Measurements from ENCODE around the gene TTLL3. TPM values are rescaled to one million over a fixed set of nuclear protein-coding genes. Genes with fewer than 3 reads are reported as not detected.

The TTLL3 gene
- total RNA-seq, 2 donors from 2014 or later, result 21.6 to 35.0 TPM

DNA sequence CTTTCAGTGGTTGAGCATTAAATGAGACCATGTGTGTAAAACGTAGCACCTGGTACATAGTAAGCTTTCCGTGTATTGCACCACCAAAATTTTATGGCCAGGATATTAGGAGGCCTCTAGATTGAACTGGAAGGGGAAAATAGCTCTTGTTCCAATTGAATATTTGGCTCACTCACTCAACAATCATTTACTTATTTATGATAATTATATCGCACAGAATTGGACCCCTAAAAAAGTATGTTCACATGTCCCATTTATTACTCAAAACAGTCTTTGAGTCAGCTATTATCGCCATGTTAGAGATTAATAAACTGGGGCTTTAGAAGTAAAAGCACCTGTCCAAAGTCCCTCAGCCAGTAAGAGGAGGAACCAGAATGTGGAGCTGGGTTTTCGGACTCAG is 5.1 kb upstream of the TTLL3 start:
- no peaks in the 10 kb centered on the region for H3K27me3 Mint-ChIP-seq (ENCODE audit: insufficient read depth)
- Histone ChIP-seq H3K4me1 (ENCODE audit: control insufficient read depth, insufficient read depth, low read length) (peaks cover 3% of the 10 kb centered on the region), H3K9ac (ENCODE audit: extremely low read depth, low read length, poor library complexity, severe bottlenecking) (no peak overlapping the region), H3K36me3 (ENCODE audit: control insufficient read depth, insufficient read depth, low read length) (peaks cover 69% of the 10 kb centered on the region), H3K4me3 (ENCODE audit: low read length) (no peak overlapping the region), H3K27me3 (ENCODE audit: control insufficient read depth, insufficient read depth, low read length, poor library complexity, severe bottlenecking) (no peaks in the 10 kb centered on the region), H3K27ac (ENCODE audit: low read depth, low read length) (no peak overlapping the region), H3K9me3 (ENCODE audit: control insufficient read depth, low read length) (no peaks in the 10 kb centered on the region)
- TF ChIP-seq, protein P1, sequence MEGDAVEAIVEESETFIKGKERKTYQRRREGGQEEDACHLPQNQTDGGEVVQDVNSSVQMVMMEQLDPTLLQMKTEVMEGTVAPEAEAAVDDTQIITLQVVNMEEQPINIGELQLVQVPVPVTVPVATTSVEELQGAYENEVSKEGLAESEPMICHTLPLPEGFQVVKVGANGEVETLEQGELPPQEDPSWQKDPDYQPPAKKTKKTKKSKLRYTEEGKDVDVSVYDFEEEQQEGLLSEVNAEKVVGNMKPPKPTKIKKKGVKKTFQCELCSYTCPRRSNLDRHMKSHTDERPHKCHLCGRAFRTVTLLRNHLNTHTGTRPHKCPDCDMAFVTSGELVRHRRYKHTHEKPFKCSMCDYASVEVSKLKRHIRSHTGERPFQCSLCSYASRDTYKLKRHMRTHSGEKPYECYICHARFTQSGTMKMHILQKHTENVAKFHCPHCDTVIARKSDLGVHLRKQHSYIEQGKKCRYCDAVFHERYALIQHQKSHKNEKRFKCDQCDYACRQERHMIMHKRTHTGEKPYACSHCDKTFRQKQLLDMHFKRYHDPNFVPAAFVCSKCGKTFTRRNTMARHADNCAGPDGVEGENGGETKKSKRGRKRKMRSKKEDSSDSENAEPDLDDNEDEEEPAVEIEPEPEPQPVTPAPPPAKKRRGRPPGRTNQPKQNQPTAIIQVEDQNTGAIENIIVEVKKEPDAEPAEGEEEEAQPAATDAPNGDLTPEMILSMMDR (conservative IDR thresholded peaks at IDR 0.05), result no peak
- H3K27ac Mint-ChIP-seq, result no peak overlapping the region
- no peaks in the 10 kb centered on the region for H3K9me3 Mint-ChIP-seq
- H3K4me1 Mint-ChIP-seq, result peaks cover 8% of the 10 kb centered on the region
- H3K36me3 Mint-ChIP-seq (ENCODE audit: low read depth), result peaks cover 61% of the 10 kb centered on the region
- no peak overlapping the region for H3K4me3 Mint-ChIP-seq
- WGBS, 2 experiments (ENCODE audit: insufficient coverage in 1 of 2, insufficient read length in 1 of 2), result 97 to 100% methylated on average over 3 to 5 of the region's 5 CpGs
- DNase-seq, result no peak

DNA sequence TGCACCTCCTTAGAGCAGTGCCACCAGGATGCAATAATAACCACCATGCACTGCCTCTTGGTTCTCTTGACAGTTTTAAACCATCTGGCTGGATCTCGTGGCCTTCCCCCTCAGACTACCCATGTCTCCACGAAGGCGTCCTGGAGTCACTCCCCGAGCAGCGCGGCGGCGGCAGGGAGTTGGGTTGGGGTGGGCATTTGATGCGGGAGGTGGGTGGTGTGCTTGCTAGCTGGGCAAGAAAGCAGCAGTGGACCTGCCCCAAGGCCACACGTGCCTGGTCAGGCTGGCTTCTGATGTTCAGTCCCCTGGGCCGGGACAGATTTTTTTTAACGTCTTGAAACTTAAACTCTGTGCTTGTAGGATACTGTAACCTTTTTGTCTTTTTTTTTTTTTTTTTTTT is 3.9 kb upstream of the TTLL3 start:
- H3K27ac ChIP-seq (ENCODE audit: low read depth, low read length), result no peak overlapping the region
- 95 to 100% methylated on average over 5 to 12 of the region's 12 CpGs for whole genome bisulfite sequencing, 2 experiments (ENCODE audit: insufficient coverage in 1 of 2, insufficient read length in 1 of 2)
- H3K27ac Mint-ChIP-seq, result no peak overlapping the region

GRCh38 chr3:9806688-9807589 is 3.1 kb upstream of the TTLL3 start:
- peaks cover 17% of the 10 kb centered on the region for H3K27me3 Mint-ChIP-seq (ENCODE audit: insufficient read depth)
- 88 to 95% methylated on average over 6 to 7 of the region's 7 CpGs for whole genome bisulfite sequencing, 2 experiments (ENCODE audit: insufficient coverage in 1 of 2, insufficient read length in 1 of 2)

More for the DNA sequence above, 3.9 kb upstream of the TTLL3 start:
- peaks cover 52% of the 10 kb centered on the region for H3K36me3 Mint-ChIP-seq (ENCODE audit: low read depth)
- H3K9me3 Mint-ChIP-seq, result no peaks in the 10 kb centered on the region
- TF ChIP-seq, protein P1 (conservative IDR thresholded peaks at IDR 0.05), result no peak
- H3K4me3 ChIP-seq (ENCODE audit: low read length), result no peak overlapping the region
- peaks cover 9% of the 10 kb centered on the region for H3K27me3 Mint-ChIP-seq (ENCODE audit: insufficient read depth)
- peaks cover 3% of the 10 kb centered on the region for H3K4me1 ChIP-seq (ENCODE audit: control insufficient read depth, insufficient read depth, low read length)
- no peak overlapping the region for H3K4me3 Mint-ChIP-seq
- H3K36me3 ChIP-seq (ENCODE audit: control insufficient read depth, insufficient read depth, low read length), result peaks cover 57% of the 10 kb centered on the region
- H3K27me3 ChIP-seq (ENCODE audit: control insufficient read depth, insufficient read depth, low read length, poor library complexity, severe bottlenecking), result peaks cover 6% of the 10 kb centered on the region
- no peak overlapping the region for H3K9ac ChIP-seq (ENCODE audit: extremely low read depth, low read length, poor library complexity, severe bottlenecking)
- no peak for DNase-seq
- peaks cover 8% of the 10 kb centered on the region for H3K4me1 Mint-ChIP-seq
- no peaks in the 10 kb centered on the region for H3K9me3 ChIP-seq (ENCODE audit: control insufficient read depth, low read length)

More at GRCh38 chr3:9806688-9807589, 3.1 kb upstream of the TTLL3 start:
- H3K36me3 Mint-ChIP-seq (ENCODE audit: low read depth), result peaks cover 46% of the 10 kb centered on the region
- H3K9ac ChIP-seq (ENCODE audit: extremely low read depth, low read length, poor library complexity, severe bottlenecking), result no peak overlapping the region
- no peaks in the 10 kb centered on the region for H3K9me3 ChIP-seq (ENCODE audit: control insufficient read depth, low read length)
- TF ChIP-seq, protein P1 (conservative IDR thresholded peaks at IDR 0.05), result no peak
- H3K27ac ChIP-seq (ENCODE audit: low read depth, low read length), result peak overlapping the region; percentile 51
- no peak overlapping the region for H3K4me3 ChIP-seq (ENCODE audit: low read length)
- H3K4me1 Mint-ChIP-seq, result peaks cover 8% of the 10 kb centered on the region
- H3K4me1 ChIP-seq (ENCODE audit: control insufficient read depth, insufficient read depth, low read length), result peaks cover 3% of the 10 kb centered on the region
- DNase-seq, result no peak
- no peaks in the 10 kb centered on the region for H3K9me3 Mint-ChIP-seq
- no peak overlapping the region for H3K4me3 Mint-ChIP-seq
- peaks cover 6% of the 10 kb centered on the region for H3K27me3 ChIP-seq (ENCODE audit: control insufficient read depth, insufficient read depth, low read length, poor library complexity, severe bottlenecking)
- H3K36me3 ChIP-seq (ENCODE audit: control insufficient read depth, insufficient read depth, low read length), result peaks cover 50% of the 10 kb centered on the region
- H3K27ac Mint-ChIP-seq, result no peak overlapping the region

Data from endodermal cell (in vitro differentiated cells).